Measurements from ENCODE around the gene CNN2.
"Not testable (repeated sequence)": the region's sequence is repeated elsewhere in the genome, so short reads cannot be mapped to it uniquely, and the experiment has no call there.

CNN2 gene

DNA sequence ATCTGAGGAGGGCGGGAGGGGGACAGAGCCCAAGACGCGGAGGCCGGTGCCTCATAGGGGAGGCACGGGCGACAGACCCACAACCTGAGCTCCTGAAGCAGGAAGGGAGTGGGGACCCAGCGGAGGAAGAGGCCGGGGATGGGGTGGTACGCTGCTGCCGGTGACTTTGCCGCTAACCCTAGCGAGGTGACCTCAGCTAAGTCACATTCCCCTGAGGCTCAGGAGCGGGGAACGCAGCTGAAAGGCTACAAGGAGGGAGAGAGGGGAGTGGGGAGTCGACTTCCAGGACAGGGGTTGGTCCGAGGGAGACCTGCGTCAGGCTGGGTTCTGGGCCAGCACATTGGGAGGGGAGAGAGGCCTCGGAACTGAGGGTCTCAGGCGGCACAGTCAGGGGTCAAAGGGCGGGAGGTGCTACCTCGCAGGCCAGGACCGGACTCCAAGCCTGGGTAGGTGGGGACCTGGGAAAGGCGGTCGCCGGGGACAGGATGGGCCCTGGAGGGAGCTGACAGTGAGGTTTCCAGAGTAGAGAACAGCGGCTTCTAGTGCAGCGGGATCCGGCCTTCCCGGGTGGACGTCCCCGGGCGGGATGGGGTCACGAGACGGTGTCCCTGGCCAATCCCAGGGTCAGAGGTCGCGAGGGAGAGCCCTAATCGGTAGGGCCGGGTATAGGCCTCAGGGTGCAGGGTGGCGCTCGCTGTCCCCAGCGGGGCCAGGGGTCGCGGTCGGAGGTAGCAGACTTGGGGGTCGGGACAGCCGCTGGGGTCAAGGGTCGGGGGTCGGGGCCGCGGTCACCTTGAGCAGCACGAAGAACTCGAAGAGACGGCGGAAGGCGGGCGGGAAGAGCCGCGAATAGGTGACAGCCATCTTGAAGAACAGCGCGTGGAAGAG is 6.2 kb upstream of the CNN2 start:
- no peaks in the 10 kb centered on the region for H3K27me3 ChIP-seq (ENCODE audit: insufficient read depth, low read depth)
- H3K79me2 ChIP-seq (ENCODE audit: insufficient read depth, low read depth), result peaks cover 55% of the 10 kb centered on the region
- H3K4me1 ChIP-seq (ENCODE audit: low read depth, poor library complexity, severe bottlenecking), result peaks cover 22% of the 10 kb centered on the region
- TF ChIP-seq, protein P1, sequence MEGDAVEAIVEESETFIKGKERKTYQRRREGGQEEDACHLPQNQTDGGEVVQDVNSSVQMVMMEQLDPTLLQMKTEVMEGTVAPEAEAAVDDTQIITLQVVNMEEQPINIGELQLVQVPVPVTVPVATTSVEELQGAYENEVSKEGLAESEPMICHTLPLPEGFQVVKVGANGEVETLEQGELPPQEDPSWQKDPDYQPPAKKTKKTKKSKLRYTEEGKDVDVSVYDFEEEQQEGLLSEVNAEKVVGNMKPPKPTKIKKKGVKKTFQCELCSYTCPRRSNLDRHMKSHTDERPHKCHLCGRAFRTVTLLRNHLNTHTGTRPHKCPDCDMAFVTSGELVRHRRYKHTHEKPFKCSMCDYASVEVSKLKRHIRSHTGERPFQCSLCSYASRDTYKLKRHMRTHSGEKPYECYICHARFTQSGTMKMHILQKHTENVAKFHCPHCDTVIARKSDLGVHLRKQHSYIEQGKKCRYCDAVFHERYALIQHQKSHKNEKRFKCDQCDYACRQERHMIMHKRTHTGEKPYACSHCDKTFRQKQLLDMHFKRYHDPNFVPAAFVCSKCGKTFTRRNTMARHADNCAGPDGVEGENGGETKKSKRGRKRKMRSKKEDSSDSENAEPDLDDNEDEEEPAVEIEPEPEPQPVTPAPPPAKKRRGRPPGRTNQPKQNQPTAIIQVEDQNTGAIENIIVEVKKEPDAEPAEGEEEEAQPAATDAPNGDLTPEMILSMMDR (conservative IDR thresholded peaks at IDR 0.05; ENCODE audit: low read depth, low read length), result no peak
- no peak overlapping the region for H2AFZ ChIP-seq (ENCODE audit: low read depth)
- no peak overlapping the region for H3K4me3 ChIP-seq (IDR thresholded peaks at IDR 0.05; ENCODE audit: insufficient read depth, low read depth, low read length)
- H3K9ac ChIP-seq, result peak overlapping the region; percentile 83; the same call in 1 of the 2 replicates
- H3K27ac ChIP-seq, result peak overlapping the region; percentile 67
- peak overlapping the region; percentile 82 for H3K4me2 ChIP-seq
- H3K36me3 ChIP-seq (ENCODE audit: insufficient read depth), result no peaks in the 10 kb centered on the region
- peaks cover 13% of the 10 kb centered on the region for H4K20me1 ChIP-seq (ENCODE audit: insufficient read depth)

DNA sequence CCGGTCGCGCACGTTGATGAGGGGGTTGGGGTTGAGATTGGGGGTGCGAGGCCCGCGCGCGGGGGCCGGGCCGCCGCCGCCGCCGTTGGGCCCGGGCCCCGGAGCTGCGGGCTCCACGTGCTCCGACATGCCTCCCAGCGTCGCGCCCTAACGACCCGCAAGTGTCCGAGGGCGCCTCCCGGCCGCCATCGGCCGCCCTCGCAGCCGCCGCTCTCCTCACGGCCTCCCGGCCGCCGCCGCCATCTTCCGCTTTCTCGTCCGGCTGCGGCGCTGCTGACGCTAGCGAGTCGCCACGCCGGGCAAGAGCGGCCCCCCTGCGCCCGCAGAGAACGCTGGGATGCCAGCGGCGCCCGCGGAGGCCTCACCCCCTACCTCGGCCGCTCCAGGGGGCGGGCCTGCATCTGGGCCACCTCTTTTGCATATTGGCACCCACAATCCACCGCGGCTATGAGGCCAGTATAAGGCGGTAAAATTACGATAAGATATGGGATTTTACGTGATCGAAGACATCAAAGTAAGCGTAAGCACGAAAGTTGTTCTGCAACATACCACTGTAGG is 5.5 kb upstream of the CNN2 start, which contains the start of gene TMEM259:
TMEM259 (minus strand) TSS at position 256 of the 558 bp plus-strand sequence; CDS start at position 129, 127 bp downstream.
- peak within 1 kb of the TSS; percentile 82 for H3K4me2 ChIP-seq
- peaks cover 5% of the 10 kb centered on the region; the same call in 1 of the 2 replicates for H4K20me1 ChIP-seq (ENCODE audit: insufficient read depth)
- H3K4me1 ChIP-seq (ENCODE audit: low read depth, poor library complexity, severe bottlenecking), result peaks cover 29% of the 10 kb centered on the region
- peak within 1 kb of the TSS; percentile 83; the same call in 1 of the 2 replicates for H3K9ac ChIP-seq
- H3K4me3 ChIP-seq (IDR thresholded peaks at IDR 0.05; ENCODE audit: insufficient read depth, low read depth, low read length), result no peak within 1 kb of the TSS
- H3K79me2 ChIP-seq (ENCODE audit: insufficient read depth, low read depth), result peaks cover 48% of the 10 kb centered on the region
- H3K36me3 ChIP-seq (ENCODE audit: insufficient read depth), result no peaks in the 10 kb centered on the region
- TF ChIP-seq, protein P1 (conservative IDR thresholded peaks at IDR 0.05; ENCODE audit: low read depth, low read length), result no peak
- peak within 1 kb of the TSS; percentile 48; the same call in 1 of the 2 replicates for H2AFZ ChIP-seq (ENCODE audit: low read depth)
- H3K27ac ChIP-seq, result peak within 1 kb of the TSS; percentile 67
- no peaks in the 10 kb centered on the region for H3K27me3 ChIP-seq (ENCODE audit: insufficient read depth, low read depth)

DNA sequence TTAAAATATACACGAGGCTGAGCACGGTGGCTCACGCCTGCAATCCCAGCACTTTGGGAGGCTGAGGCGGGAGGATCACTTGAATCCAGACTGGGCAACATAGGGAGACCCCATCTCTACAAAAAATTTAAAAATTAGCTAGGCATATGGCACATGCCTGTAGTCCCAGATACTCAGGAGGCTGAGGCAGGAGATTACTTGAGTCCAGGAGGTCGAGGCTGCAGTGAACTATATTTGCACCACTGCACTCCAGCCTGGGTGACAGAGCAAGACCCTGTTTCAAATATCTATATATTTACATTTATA is 2.6 kb upstream of the CNN2 start:
- H3K4me1 ChIP-seq (ENCODE audit: low read depth, poor library complexity, severe bottlenecking), result peaks cover 27% of the 10 kb centered on the region

DNA sequence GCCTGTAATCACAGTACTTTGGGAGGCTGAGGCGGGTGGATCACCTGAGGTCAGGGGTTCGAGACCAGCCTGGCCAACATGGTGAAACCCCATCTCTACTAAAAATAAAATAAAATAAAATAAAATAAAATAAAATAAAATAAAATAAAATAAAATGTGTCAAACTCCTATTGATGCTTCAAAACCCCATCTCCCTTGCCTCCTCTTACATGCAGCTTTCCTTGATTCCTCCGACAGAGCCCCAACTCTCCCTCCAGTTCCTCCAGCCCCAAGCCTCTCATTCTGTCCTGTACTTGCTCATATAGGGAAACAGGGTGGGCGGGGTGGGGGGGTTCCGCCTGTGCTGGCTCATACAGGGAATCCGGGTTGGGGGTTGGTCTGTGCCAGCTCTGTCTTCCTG is 1.3 kb upstream of the CNN2 start:
- not testable (repeated sequence) for H3K27me3 ChIP-seq (ENCODE audit: insufficient read depth, low read depth); H2AFZ ChIP-seq (ENCODE audit: low read depth); H4K20me1 ChIP-seq (ENCODE audit: insufficient read depth); H3K4me3 ChIP-seq (IDR thresholded peaks at IDR 0.05; ENCODE audit: insufficient read depth, low read depth, low read length); H3K27ac ChIP-seq; H3K36me3 ChIP-seq (ENCODE audit: insufficient read depth); H3K9ac ChIP-seq; H3K4me2 ChIP-seq
- Histone ChIP-seq H3K79me2 (ENCODE audit: insufficient read depth, low read depth) (peaks cover 14% of the 10 kb centered on the region), H3K4me1 (ENCODE audit: low read depth, poor library complexity, severe bottlenecking) (peaks cover 29% of the 10 kb centered on the region)

More for the DNA sequence above, 2.6 kb upstream of the CNN2 start:
- H3K9ac ChIP-seq; H3K4me3 ChIP-seq (IDR thresholded peaks at IDR 0.05; ENCODE audit: insufficient read depth, low read depth, low read length); H2AFZ ChIP-seq (ENCODE audit: low read depth); H3K4me2 ChIP-seq; H4K20me1 ChIP-seq (ENCODE audit: insufficient read depth); H3K27me3 ChIP-seq (ENCODE audit: insufficient read depth, low read depth); H3K36me3 ChIP-seq (ENCODE audit: insufficient read depth); H3K27ac ChIP-seq: not testable (repeated sequence)
- H3K79me2 ChIP-seq (ENCODE audit: insufficient read depth, low read depth), result peaks cover 27% of the 10 kb centered on the region

DNA sequence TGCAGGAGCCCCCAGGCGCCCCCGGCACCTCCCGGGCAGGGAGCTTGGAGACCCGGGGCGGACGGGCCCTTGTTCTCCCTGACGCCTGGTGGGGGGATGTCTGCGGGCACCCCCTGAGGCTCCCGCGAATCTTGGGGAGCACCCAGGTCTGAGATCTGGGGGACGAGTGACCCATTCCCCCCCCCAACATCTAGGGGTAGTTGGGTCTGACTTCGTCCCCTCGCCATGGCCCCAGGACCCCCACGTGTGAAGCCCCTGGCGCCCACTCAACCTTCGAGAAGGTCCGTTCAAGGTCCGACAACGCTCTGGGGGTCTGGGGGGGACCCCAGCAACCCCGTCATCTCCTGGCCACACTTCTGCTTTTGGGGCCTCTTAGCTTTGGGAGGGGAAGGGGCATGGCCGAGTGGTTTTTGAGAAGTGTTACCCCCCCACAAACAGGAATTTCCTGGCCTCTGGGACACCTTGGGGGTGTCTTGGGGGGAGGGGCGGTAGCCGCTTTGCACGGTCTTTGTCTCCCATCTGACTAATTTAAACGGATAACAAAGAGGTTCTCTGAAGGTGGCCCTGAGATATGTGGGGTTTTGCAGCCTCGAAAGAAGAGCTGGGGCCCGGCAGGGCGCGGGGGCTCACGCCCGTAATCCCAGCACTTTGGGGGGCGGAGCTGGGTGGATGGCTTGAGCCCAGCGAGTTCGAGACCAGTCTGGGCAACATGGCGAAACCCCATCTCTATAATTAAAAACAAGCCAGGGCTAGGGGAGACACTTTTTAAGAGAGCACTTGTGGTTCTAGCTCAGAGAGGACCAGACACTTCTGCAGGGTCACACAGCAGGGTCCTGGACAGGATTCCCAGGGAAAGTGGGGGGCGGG is 608 bp downstream of the CNN2 start:
- peaks cover 8% of the 10 kb centered on the region; the same call in 1 of the 2 replicates for H3K79me2 ChIP-seq (ENCODE audit: insufficient read depth, low read depth)
- TF ChIP-seq, protein P1 (conservative IDR thresholded peaks at IDR 0.05; ENCODE audit: low read depth, low read length), result no peak
- H3K4me3 ChIP-seq (IDR thresholded peaks at IDR 0.05; ENCODE audit: insufficient read depth, low read depth, low read length), result no peak overlapping the region
- H3K36me3 ChIP-seq (ENCODE audit: insufficient read depth), result no peaks in the 10 kb centered on the region
- H2AFZ ChIP-seq (ENCODE audit: low read depth), result peak overlapping the region; percentile 65; the same call in 1 of the 2 replicates
- peak overlapping the region; percentile 80 for H3K4me2 ChIP-seq
- H3K4me1 ChIP-seq (ENCODE audit: low read depth, poor library complexity, severe bottlenecking), result peaks cover 34% of the 10 kb centered on the region
- no peaks in the 10 kb centered on the region for H3K27me3 ChIP-seq (ENCODE audit: insufficient read depth, low read depth)
- peak overlapping the region; percentile 14; the same call in 1 of the 2 replicates for H3K27ac ChIP-seq
- H4K20me1 ChIP-seq (ENCODE audit: insufficient read depth), result no peaks in the 10 kb centered on the region
- peak overlapping the region; percentile 29; the same call in 1 of the 2 replicates for H3K9ac ChIP-seq
